IMR-90 (cell line): ENCODE data around the gene MICALL2. TPM values are rescaled to one million over a fixed set of nuclear protein-coding genes. Genes with fewer than 3 reads are reported as not detected.

Experiments used
- ATAC-seq: fragments of 200-7000 bp; cut with Tn5 transposase; 2 replicates; pipeline ENCODE4 v1.9.1; 2020; ENCODE audit warnings: low read depth, mild to moderate bottlenecking, moderate library complexity
- BruUV-seq: library from RNA; stranded (reverse); fragments of 400-500 nt; replicated peaks from 2 replicates; lab custom pipeline; 2021; lab: Mats Ljungman, UMichigan
- CTCF ChIA-PET: fragments of 300-600 bp; formaldehyde crosslinking; extraction: SDS; loops from one replicate; lab custom pipeline; 2021; ENCODE audit warnings: antibody characterized with exemption; lab: Yijun Ruan, JAX
- POLR2A ChIA-PET: fragments of 300-600 bp; sonication (Branson Sonifier 250); formaldehyde crosslinking; loops from one replicate; lab custom pipeline; 2022; ENCODE audit warnings: antibody characterized with exemption; ENCODE audit not compliant: unreplicated experiment; lab: Charles Lee
- DNase-seq: peaks from one replicate; pipeline ENCODE4 v3.0.0; 2013
- H2AFZ ChIP-seq: replicated peaks from 2 replicates; pipeline ENCODE3; 2013; ENCODE audit warnings: low read length, mild to moderate bottlenecking; ENCODE audit not compliant: poor library complexity
- H2AK5ac ChIP-seq: 2 replicates; pipeline ENCODE4 v1.6.1; 2013; ENCODE audit warnings: low read depth, low read length, inconsistent platforms
- H2AK9ac ChIP-seq: replicated peaks from 2 replicates; pipeline ENCODE3; 2013; ENCODE audit warnings: mild to moderate bottlenecking, low read depth, low read length, moderate library complexity; ENCODE audit not compliant: poor library complexity
- H2BK120ac ChIP-seq: 2 replicates; pipeline ENCODE4 v1.6.1; 2013; ENCODE audit warnings: low read depth, low read length, inconsistent platforms
- H2BK15ac ChIP-seq: 3 replicates; pipeline ENCODE4 v1.6.1; 2013; ENCODE audit warnings: low read depth, low read length, inconsistent platforms
- H2BK20ac ChIP-seq: 2 replicates; pipeline ENCODE4 v1.6.1; 2013; ENCODE audit warnings: low read depth, mild to moderate bottlenecking, inconsistent platforms, low read length, moderate library complexity
- H2BK5ac ChIP-seq: 2 replicates; pipeline ENCODE4 v1.6.1; 2013; ENCODE audit warnings: mild to moderate bottlenecking, low read depth, low read length, inconsistent platforms; ENCODE audit not compliant: poor library complexity, severe bottlenecking
- H3K14ac ChIP-seq: replicated peaks from 2 replicates; pipeline ENCODE4 v1.6.1; 2013; ENCODE audit warnings: low read depth, low read length, inconsistent platforms
- H3K18ac ChIP-seq: 2 replicates; pipeline ENCODE4 v1.6.1; 2013; ENCODE audit warnings: low read depth, low read length, control low read depth
- H3K23ac ChIP-seq: 2 replicates; pipeline ENCODE4 v1.6.1; 2013; ENCODE audit warnings: low read depth, low read length, inconsistent platforms
- H3K27ac ChIP-seq: 2 replicates; pipeline ENCODE4 v1.5.1; 2013; ENCODE audit warnings: mild to moderate bottlenecking, control low read depth, low read length; ENCODE audit not compliant: insufficient read depth
- H3K27me3 ChIP-seq: 2 replicates; pipeline ENCODE4 v1.6.1; 2013; ENCODE audit warnings: low read length; ENCODE audit not compliant: control insufficient read depth, insufficient read depth
- H3K36me3 ChIP-seq: 2 replicates; pipeline ENCODE4 v1.6.1; 2013; ENCODE audit warnings: low read length, mixed read lengths; ENCODE audit not compliant: control insufficient read depth, insufficient read depth
- H3K4ac ChIP-seq: 2 replicates; pipeline ENCODE4 v1.6.1; 2013; ENCODE audit warnings: low read depth, low read length, inconsistent platforms
- H3K4me1 ChIP-seq: 2 replicates; pipeline ENCODE4 v1.6.1; 2013; ENCODE audit warnings: low read length, mixed read lengths; ENCODE audit not compliant: control insufficient read depth, insufficient read depth
- H3K4me2 ChIP-seq: 2 replicates; pipeline ENCODE4 v1.6.1; 2013; ENCODE audit warnings: low read depth, mild to moderate bottlenecking, control low read depth, low read length, moderate library complexity
- H3K4me3 ChIP-seq: 2 replicates; pipeline ENCODE4 v1.5.1; 2013; ENCODE audit warnings: low read depth, mild to moderate bottlenecking, control low read depth, low read length, moderate library complexity; ENCODE audit not compliant: insufficient read depth
- H3K56ac ChIP-seq: 2 replicates; pipeline ENCODE4 v1.6.1; 2013; ENCODE audit warnings: low read length, inconsistent platforms; ENCODE audit not compliant: insufficient read depth; ENCODE audit errors: extremely low read depth
- H3K79me1 ChIP-seq, 2 experiments: 2 replicates each; pipeline ENCODE4 v1.6.1; 2013; ENCODE audit warnings: low read length in 2 of 2, inconsistent platforms in 1 of 2, low read depth in 1 of 2
- H3K9ac ChIP-seq: 2 replicates; pipeline ENCODE4 v1.6.1; 2013; ENCODE audit warnings: low read depth, low read length, control low read depth
- H3K9me1 ChIP-seq: 2 replicates; pipeline ENCODE4 v1.6.1; 2013; ENCODE audit warnings: low read length, inconsistent platforms; ENCODE audit not compliant: insufficient read depth
- H3K9me3 ChIP-seq: 2 replicates; pipeline ENCODE4 v1.6.1; 2013; ENCODE audit warnings: low read length; ENCODE audit not compliant: control insufficient read depth, insufficient read depth
- H4K20me1 ChIP-seq: 2 replicates; pipeline ENCODE4 v1.6.1; 2013; ENCODE audit warnings: low read length, inconsistent platforms; ENCODE audit not compliant: insufficient read depth
- H4K5ac ChIP-seq: 2 replicates; pipeline ENCODE4 v1.6.1; 2013; ENCODE audit warnings: mild to moderate bottlenecking, low read depth, low read length, control low read depth
- H4K8ac ChIP-seq, 2 experiments: 2 replicates each; pipeline ENCODE4 v1.6.1; 2013; ENCODE audit warnings: low read depth in 2 of 2, low read length in 2 of 2, control low read depth in 1 of 2, inconsistent platforms in 1 of 2
- H4K91ac ChIP-seq: 2 replicates; pipeline ENCODE4 v1.6.1; 2013; ENCODE audit warnings: low read depth, low read length, inconsistent platforms; ENCODE audit not compliant: insufficient read depth
- BHLHE40 ChIP-seq: fragments of 150-350 bp; IDR thresholded peaks from 2 replicates; pipeline ENCODE4 v1.6.1; 2016; ENCODE audit warnings: mild to moderate bottlenecking, low read depth, low read length
- CEBPB ChIP-seq: IDR thresholded peaks from 2 replicates; pipeline ENCODE4 v1.6.1; 2012; ENCODE audit warnings: low read depth, low read length, improper control_type of control experiment
- CHD1 ChIP-seq: IDR thresholded peaks from 2 replicates; pipeline ENCODE4 v1.6.1; 2012; ENCODE audit warnings: low read depth, low read length, improper control_type of control experiment
- FOS ChIP-seq: fragments of 150-350 bp; IDR thresholded peaks from 2 replicates; pipeline ENCODE4 v1.6.1; 2016; ENCODE audit warnings: low read depth, low read length
- MAFK ChIP-seq: IDR thresholded peaks from 2 replicates; pipeline ENCODE4 v1.6.1; 2012; ENCODE audit warnings: low read depth, low read length, improper control_type of control experiment
- MAZ ChIP-seq: IDR thresholded peaks from 2 replicates; pipeline ENCODE4 v1.6.1; 2012; ENCODE audit warnings: low read depth, mild to moderate bottlenecking, low read length, improper control_type of control experiment, moderate library complexity, borderline replicate concordance
- MXI1 ChIP-seq: IDR thresholded peaks from 2 replicates; pipeline ENCODE4 v1.6.1; 2012; ENCODE audit warnings: low read depth, mild to moderate bottlenecking, low read length, moderate library complexity, borderline replicate concordance
- NFE2L2 ChIP-seq: fragments of 150-350 bp; IDR thresholded peaks from 2 replicates; pipeline ENCODE4 v1.6.1; 2016; ENCODE audit warnings: low read depth, mild to moderate bottlenecking, low read length
- POLR2A ChIP-seq: IDR thresholded peaks from 2 replicates; pipeline ENCODE4 v1.6.1; 2012; ENCODE audit warnings: mild to moderate bottlenecking, low read depth, low read length
- RAD21 ChIP-seq: IDR thresholded peaks from 2 replicates; pipeline ENCODE4 v1.6.1; 2012; ENCODE audit warnings: low read length, improper control_type of control experiment
- RCOR1 ChIP-seq: IDR thresholded peaks from 2 replicates; pipeline ENCODE4 v1.6.1; 2012; ENCODE audit warnings: mild to moderate bottlenecking, low read length, improper control_type of control experiment; ENCODE audit not compliant: insufficient replicate concordance
- RFX5 ChIP-seq: IDR thresholded peaks from 2 replicates; pipeline ENCODE4 v1.8.0; 2012; ENCODE audit warnings: low read depth, mild to moderate bottlenecking, low read length, moderate library complexity
- SMC3 ChIP-seq: fragments of 150-350 bp; IDR thresholded peaks from 2 replicates; pipeline ENCODE4 v1.6.1; 2016; ENCODE audit warnings: low read depth, mild to moderate bottlenecking, antibody characterized with exemption, low read length, moderate library complexity
- WGBS, 2 experiments: methylation state at CpG; one replicate each; pipeline versions ENCODE4 v1.1.5 to v1.1.7; 2013; ENCODE audit warnings: missing lambda C conversion rate in 2 of 2; ENCODE audit not compliant: insufficient read length in 1 of 2; ENCODE audit errors: extremely low coverage in 2 of 2; 5-methylcytosine and 5-hydroxymethylcytosine counted together
- dilution Hi-C: fragments of 300-500 bp; cut with HindIII; formaldehyde crosslinking; loops from one replicate; pipeline ENCODE4 v1.14.3; 2018; ENCODE audit warnings: low sequenced_read_pairs; ENCODE audit not compliant: unreplicated experiment
- in situ Hi-C: fragments of 300-500 bp; cut with MboI; formaldehyde crosslinking; loops from 3 replicates; pipeline ENCODE4 v1.14.3; 2019; ENCODE audit warnings: low sequenced_read_pairs, inconsistent platforms, mixed read lengths
- intact Hi-C: fragments of 100-400 bp; cut with micrococcal nuclease; formaldehyde crosslinking; loops from 2 replicates; pipeline ENCODE4 v1.10.0; 2022
- polyA plus RNA-seq, 3 experiments: library from polyadenylated mRNA; depleted of rRNA; stranded (reverse); fragments of >200 nt; gene quantifications; 2 replicates each; pipeline ENCODE4 v1.2.3, GENCODE V29; 2012; ENCODE audit warnings: low replicate concordance in 1 of 3
- total RNA-seq: library from RNA; depleted of rRNA; stranded (reverse); fragments of >200 nt; gene quantifications from 2 replicates; pipeline ENCODE4 v1.2.3, GENCODE V29; 2012
- TF ChIP-seq, protein P1 (sequence below): fragments of 150-350 bp; IDR thresholded peaks from 2 replicates; pipeline ENCODE4 v1.6.1; 2016; ENCODE audit warnings: low read depth, mild to moderate bottlenecking, low read length, moderate library complexity, borderline replicate concordance
- TF ChIP-seq, protein P2 (sequence below): conservative IDR thresholded peaks from 2 replicates; pipeline ENCODE4 v1.5.1; 2012; ENCODE audit warnings: mild to moderate bottlenecking, low read depth, low read length, improper control_type of control experiment
- TF ChIP-seq, protein P3 (sequence below): fragments of 150-350 bp; IDR thresholded peaks from 2 replicates; pipeline ENCODE4 v1.6.1; 2017; ENCODE audit warnings: mild to moderate bottlenecking, antibody characterized with exemption, low read length, low read depth

The MICALL2 gene
- total and polyA plus RNA-seq, 2 of the 4 experiments (the other 2 are of a cell fraction) = 6.6 to 34.1 TPM

DNA sequence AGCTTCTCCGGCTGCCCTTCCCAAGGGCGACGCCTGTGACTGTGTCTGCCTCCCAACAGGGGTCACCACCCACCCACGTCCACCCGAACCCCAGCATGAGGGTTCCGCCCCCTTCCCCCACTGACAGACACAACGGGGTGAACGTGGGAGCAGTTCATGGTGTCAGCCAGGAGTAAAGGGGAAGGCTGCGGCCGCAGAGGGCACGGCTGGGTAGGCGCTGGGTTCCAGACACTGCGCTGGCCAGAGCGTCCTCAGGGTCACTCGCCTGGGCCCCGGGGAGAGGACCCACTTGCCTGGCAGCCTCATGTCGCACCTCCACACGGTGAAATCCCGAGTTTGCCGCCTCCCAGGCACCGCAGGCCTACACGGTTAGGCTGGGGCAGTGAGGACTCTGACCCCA, 23.8 kb upstream of the MICALL2 start:
- no peak overlapping the region for H4K8ac ChIP-seq
- no TSS peak for BruUV-seq
- ATAC-seq = no peak
- in situ Hi-C loops = no loop called here
- H4K91ac ChIP-seq = no peak overlapping the region
- H3K9ac ChIP-seq = no peak overlapping the region
- H2BK15ac ChIP-seq = no peak overlapping the region
- no peak overlapping the region for H3K14ac ChIP-seq
- no peak for DNase-seq
- H3K27ac ChIP-seq = no peak overlapping the region
- H3K56ac ChIP-seq = no peak overlapping the region
- no peak overlapping the region for H2AK5ac ChIP-seq
- intact Hi-C loops = no loop called here
- H2BK20ac ChIP-seq = no peak overlapping the region
- no peak overlapping the region for H2BK120ac ChIP-seq
- dilution Hi-C loops = no loop called here
- no peak for TF ChIP-seq FOS
- no peak for TF ChIP-seq NFE2L2
- no peak for TF ChIP-seq POLR2A
- TF ChIP-seq RAD21 = no peak
- TF ChIP-seq BHLHE40 = no peak
- no peak for TF ChIP-seq MXI1
- no peak for TF ChIP-seq RFX5
- TF ChIP-seq, protein P1, sequence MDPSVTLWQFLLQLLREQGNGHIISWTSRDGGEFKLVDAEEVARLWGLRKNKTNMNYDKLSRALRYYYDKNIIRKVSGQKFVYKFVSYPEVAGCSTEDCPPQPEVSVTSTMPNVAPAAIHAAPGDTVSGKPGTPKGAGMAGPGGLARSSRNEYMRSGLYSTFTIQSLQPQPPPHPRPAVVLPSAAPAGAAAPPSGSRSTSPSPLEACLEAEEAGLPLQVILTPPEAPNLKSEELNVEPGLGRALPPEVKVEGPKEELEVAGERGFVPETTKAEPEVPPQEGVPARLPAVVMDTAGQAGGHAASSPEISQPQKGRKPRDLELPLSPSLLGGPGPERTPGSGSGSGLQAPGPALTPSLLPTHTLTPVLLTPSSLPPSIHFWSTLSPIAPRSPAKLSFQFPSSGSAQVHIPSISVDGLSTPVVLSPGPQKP = no peak
- TF ChIP-seq, protein P2, sequence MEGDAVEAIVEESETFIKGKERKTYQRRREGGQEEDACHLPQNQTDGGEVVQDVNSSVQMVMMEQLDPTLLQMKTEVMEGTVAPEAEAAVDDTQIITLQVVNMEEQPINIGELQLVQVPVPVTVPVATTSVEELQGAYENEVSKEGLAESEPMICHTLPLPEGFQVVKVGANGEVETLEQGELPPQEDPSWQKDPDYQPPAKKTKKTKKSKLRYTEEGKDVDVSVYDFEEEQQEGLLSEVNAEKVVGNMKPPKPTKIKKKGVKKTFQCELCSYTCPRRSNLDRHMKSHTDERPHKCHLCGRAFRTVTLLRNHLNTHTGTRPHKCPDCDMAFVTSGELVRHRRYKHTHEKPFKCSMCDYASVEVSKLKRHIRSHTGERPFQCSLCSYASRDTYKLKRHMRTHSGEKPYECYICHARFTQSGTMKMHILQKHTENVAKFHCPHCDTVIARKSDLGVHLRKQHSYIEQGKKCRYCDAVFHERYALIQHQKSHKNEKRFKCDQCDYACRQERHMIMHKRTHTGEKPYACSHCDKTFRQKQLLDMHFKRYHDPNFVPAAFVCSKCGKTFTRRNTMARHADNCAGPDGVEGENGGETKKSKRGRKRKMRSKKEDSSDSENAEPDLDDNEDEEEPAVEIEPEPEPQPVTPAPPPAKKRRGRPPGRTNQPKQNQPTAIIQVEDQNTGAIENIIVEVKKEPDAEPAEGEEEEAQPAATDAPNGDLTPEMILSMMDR = no peak
- TF ChIP-seq, protein P3, sequence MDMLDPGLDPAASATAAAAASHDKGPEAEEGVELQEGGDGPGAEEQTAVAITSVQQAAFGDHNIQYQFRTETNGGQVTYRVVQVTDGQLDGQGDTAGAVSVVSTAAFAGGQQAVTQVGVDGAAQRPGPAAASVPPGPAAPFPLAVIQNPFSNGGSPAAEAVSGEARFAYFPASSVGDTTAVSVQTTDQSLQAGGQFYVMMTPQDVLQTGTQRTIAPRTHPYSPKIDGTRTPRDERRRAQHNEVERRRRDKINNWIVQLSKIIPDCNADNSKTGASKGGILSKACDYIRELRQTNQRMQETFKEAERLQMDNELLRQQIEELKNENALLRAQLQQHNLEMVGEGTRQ = no peak
- TF ChIP-seq MAZ = no peak
- no peak for TF ChIP-seq CHD1
- no peak for TF ChIP-seq RCOR1
- no peak for TF ChIP-seq CEBPB
- TF ChIP-seq MAFK = no peak
- no peak for TF ChIP-seq SMC3
- H3K4ac ChIP-seq = no peak overlapping the region
- POLR2A ChIA-PET = no interaction called here
- peaks cover 82% of the 10 kb centered on the region for H3K36me3 ChIP-seq
- no peaks in the 10 kb centered on the region for H3K9me3 ChIP-seq
- H3K4me2 ChIP-seq = no peak overlapping the region
- H3K79me1 ChIP-seq = no peaks in the 10 kb centered on the region
- H2AFZ ChIP-seq = no peak overlapping the region
- H3K27me3 ChIP-seq = no peaks in the 10 kb centered on the region
- CTCF ChIA-PET = no interaction called here
- 78% methylated on average over 16 of the region's 22 CpGs; no CpG with 5 or more reads in 1 of the 2 experiments for WGBS, 2 experiments
- no peak overlapping the region for H3K4me3 ChIP-seq
- no peak overlapping the region for H4K5ac ChIP-seq
- H3K4me1 ChIP-seq = no peaks in the 10 kb centered on the region
- H4K20me1 ChIP-seq = no peaks in the 10 kb centered on the region; the same call in 1 of the 2 replicates
- H3K23ac ChIP-seq = no peak overlapping the region
- no peaks in the 10 kb centered on the region for H3K9me1 ChIP-seq
- H2BK5ac ChIP-seq = no peak overlapping the region
- H3K18ac ChIP-seq = no peak overlapping the region
- no peak overlapping the region for H2AK9ac ChIP-seq
